Pancreas (tissue), 10 donors: ENCODE measurements around the gene ASXL2. TPM values are rescaled to one million over a fixed set of nuclear protein-coding genes. Genes with fewer than 3 reads are reported as not detected.

ENCODE experiments used
- ATAC-seq, 4 donors: fragments of 200-7000 bp; cut with Tn5 transposase; one replicate each; pipeline versions ENCODE4 v1.8.0 to v1.9.1; 2020; ENCODE audit warnings: mild to moderate bottlenecking in 4 of 4, moderate library complexity in 4 of 4
- DNase-seq, 6 donors: peaks; one replicate each; pipeline ENCODE4 v3.0.0-alpha.2; 2020
- FAIRE-seq: peaks from 2 replicates; lab custom pipeline; 2012; peaks lifted over from hg19 to GRCh38; lab: Jason Lieb, UNC
- H3K27ac ChIP-seq, 4 donors: fragments of 200-600 bp; sonication (generic); 1 replicate in 3 of 4; 2 replicates in 1 of 4; pipeline versions ENCODE4 v1.5.0 to v1.8.0; 2020
- H3K27me3 ChIP-seq, 4 donors: fragments of 200-600 bp; one replicate each; pipeline ENCODE4 v1.8.0; 2021
- H3K36me3 ChIP-seq, 3 donors: fragments of 200-600 bp; sonication (generic) in 1 of 3; one replicate each; pipeline versions ENCODE4 v1.5.0 to v1.8.0; 2020 to 2021
- H3K4me1 ChIP-seq, 3 donors: fragments of 200-600 bp; one replicate each; pipeline ENCODE4 v1.8.0; 2021
- H3K4me3 ChIP-seq, 4 donors: fragments of 200-600 bp; sonication (generic) in 2 of 4; one replicate each; pipeline versions ENCODE4 v1.5.0 to v1.8.0; 2020 to 2021
- H3K9me3 ChIP-seq, 4 donors: fragments of 200-600 bp; one replicate each; pipeline ENCODE4 v1.8.0; 2021
- WGBS, 2 donors: extraction: QIAGEN DNeasy Blood & Tissue Kit; methylation state at CpG; one replicate each; pipeline ENCODE4 v1.1.7; 2013; 5-methylcytosine and 5-hydroxymethylcytosine counted together
- intact Hi-C, 3 donors: fragments of 100-400 bp; cut with DNase I; formaldehyde crosslinking; loops; one replicate each; pipeline versions ENCODE4 v1.11.1 to v1.14.2; 2022
- polyA plus RNA-seq, 2 donors: library from polyadenylated mRNA; stranded (reverse); fragments of 200-250 nt; gene quantifications; one replicate each; pipeline ENCODE4 v1.2.3, GENCODE V29; 2013
- total RNA-seq, 6 donors: library from RNA; stranded (reverse); fragmentation: NEBNext Ultra II Directional in 4 of 6; extraction: Animal tissue kit (Norgen Biotek cat#: 25700) in 4 of 6; gene quantifications; one replicate each; pipeline versions ENCODE4 v1.2.1 to v1.2.4, GENCODE V29; 2021 to 2023
- TF ChIP-seq, protein P1 (sequence below), 4 donors: fragments of 200-600 bp; sonication (generic) in 3 of 4; IDR thresholded peaks; one replicate each; pipeline versions ENCODE4 v1.5.0 to v1.8.0; 2021; ENCODE audit warnings: antibody characterized with exemption in 4 of 4
- donor health status: healthy with polysubstance abuse.
- donor health status: DM: no; HTN: no; CAD: no; lungs with moderate emphysema.
- donor health status: DM: no; HTN: no; CAD: no.
- donor health status: control.
- donor health status: control.
- donor health status: Bipolar disorder and iron deficiency.
- donor health status: DM: yes; HTN: yes; CAD: no.
- donor health status: DM: no; HTN: no; CAD: no.
- donor health status: DM: no; HTN: no; CAD: no.
- donor health status: DM: yes; HTN: yes; CAD: no.

The ASXL2 gene
- total and polyA plus RNA-seq, 8 donors = 1.6 to 21.7 (median 9.5) TPM

DNA sequence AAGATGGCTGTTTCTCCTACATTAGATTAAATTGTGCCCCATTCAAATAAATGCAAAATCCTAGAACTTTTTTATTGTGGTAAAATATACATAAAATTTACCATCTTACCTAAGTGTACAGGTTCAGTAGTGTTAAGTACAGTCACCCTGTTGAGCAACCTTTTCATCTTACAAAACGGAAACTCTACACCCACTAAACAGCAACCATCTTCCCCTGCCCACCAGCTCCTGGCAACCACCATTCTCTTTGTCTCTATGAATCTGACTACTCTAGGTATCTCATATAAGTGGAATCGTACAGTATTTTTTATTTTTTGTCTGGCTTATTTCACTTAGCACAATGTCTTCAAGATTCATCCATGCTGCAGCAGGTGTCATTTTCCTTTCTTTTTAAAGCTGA is 53.0 kb downstream of the ASXL2 start:
- no peak overlapping the region for H3K27ac ChIP-seq
- H3K4me1 ChIP-seq = peaks cover 0 to 14% (median 7%) of the 10 kb centered on the region in 3 donors
- no peak for ATAC-seq
- no peaks in the 10 kb centered on the region for H3K36me3 ChIP-seq
- 91 to 94% methylated on average over 2 of the region's 2 CpGs for WGBS, 2 donors
- H3K27me3 ChIP-seq = no peaks in the 10 kb centered on the region
- no peaks in the 10 kb centered on the region for H3K9me3 ChIP-seq
- no peak for FAIRE-seq
- TF ChIP-seq, protein P1, sequence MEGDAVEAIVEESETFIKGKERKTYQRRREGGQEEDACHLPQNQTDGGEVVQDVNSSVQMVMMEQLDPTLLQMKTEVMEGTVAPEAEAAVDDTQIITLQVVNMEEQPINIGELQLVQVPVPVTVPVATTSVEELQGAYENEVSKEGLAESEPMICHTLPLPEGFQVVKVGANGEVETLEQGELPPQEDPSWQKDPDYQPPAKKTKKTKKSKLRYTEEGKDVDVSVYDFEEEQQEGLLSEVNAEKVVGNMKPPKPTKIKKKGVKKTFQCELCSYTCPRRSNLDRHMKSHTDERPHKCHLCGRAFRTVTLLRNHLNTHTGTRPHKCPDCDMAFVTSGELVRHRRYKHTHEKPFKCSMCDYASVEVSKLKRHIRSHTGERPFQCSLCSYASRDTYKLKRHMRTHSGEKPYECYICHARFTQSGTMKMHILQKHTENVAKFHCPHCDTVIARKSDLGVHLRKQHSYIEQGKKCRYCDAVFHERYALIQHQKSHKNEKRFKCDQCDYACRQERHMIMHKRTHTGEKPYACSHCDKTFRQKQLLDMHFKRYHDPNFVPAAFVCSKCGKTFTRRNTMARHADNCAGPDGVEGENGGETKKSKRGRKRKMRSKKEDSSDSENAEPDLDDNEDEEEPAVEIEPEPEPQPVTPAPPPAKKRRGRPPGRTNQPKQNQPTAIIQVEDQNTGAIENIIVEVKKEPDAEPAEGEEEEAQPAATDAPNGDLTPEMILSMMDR (IDR thresholded peaks at IDR 0.05) = no peak
- intact Hi-C loops = no loop called here
- DNase-seq = no peak
- H3K4me3 ChIP-seq = no peak overlapping the region

DNA sequence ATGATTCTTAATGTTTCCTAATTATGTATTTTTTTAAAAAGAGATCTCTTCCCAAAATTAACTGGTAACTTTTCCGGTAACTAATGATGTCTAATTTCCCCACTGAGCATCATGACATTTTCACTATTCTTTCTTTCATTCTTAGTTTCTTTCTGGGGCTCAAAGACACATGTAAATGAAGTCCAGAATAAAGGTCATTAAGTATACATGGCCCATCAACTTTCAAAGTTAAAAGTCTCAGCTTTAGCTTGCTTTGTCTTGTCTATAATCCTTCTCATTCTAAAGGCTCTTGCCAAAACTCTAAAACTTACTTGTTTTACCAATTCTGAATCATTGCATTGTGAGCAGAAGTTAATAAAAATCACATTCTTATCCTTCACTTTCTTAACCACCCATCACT is 53.6 kb downstream of the ASXL2 start:
- intact Hi-C loops = no loop called here

DNA sequence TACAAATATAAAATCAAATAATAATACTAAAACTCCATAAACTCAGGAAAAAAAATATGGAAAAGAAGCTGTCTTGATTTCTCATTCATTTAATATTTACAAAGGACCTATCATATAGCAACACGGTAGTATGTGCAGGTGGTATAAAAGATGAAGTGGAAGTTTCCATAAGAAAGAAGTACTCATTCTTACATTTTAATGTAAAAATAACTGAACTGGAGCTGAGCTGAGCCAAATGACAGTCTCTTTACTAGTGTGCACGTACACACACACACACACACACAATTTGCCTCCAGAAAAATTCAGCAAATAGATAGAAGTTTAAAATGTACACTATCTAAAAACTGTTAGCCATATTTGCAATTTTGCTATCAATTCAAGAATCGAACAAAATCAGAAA is 54.1 kb downstream of the ASXL2 start:
- DNase-seq = no peak
- peaks cover 0 to 6% (median 4%) of the 10 kb centered on the region in 3 donors for H3K4me1 ChIP-seq
- intact Hi-C loops = no loop called here
- no peak for FAIRE-seq
- TF ChIP-seq, protein P1 (IDR thresholded peaks at IDR 0.05) = no peak
- no peak for ATAC-seq
- H3K9me3 ChIP-seq = no peaks in the 10 kb centered on the region
- H3K27ac ChIP-seq = no peak overlapping the region
- H3K4me3 ChIP-seq = no peak overlapping the region
- H3K27me3 ChIP-seq = no peaks in the 10 kb centered on the region
- no peaks in the 10 kb centered on the region for H3K36me3 ChIP-seq
- 80 to 86% methylated on average over 3 of the region's 3 CpGs for WGBS, 2 donors

More for the DNA sequence above, 53.6 kb downstream of the ASXL2 start:
- TF ChIP-seq, protein P1 (IDR thresholded peaks at IDR 0.05) = no peak
- WGBS, 2 donors = 97 to 100% methylated on average over 1 of the region's 1 CpG
- H3K4me1 ChIP-seq = peaks cover 3 to 11% (median 4%) of the 10 kb centered on the region in 3 donors
- ATAC-seq = no peak
- H3K36me3 ChIP-seq = no peaks in the 10 kb centered on the region
- no peaks in the 10 kb centered on the region for H3K27me3 ChIP-seq
- no peak overlapping the region for H3K4me3 ChIP-seq
- no peak for FAIRE-seq
- no peak overlapping the region for H3K27ac ChIP-seq
- H3K9me3 ChIP-seq = no peaks in the 10 kb centered on the region
- DNase-seq = no peak

DNA sequence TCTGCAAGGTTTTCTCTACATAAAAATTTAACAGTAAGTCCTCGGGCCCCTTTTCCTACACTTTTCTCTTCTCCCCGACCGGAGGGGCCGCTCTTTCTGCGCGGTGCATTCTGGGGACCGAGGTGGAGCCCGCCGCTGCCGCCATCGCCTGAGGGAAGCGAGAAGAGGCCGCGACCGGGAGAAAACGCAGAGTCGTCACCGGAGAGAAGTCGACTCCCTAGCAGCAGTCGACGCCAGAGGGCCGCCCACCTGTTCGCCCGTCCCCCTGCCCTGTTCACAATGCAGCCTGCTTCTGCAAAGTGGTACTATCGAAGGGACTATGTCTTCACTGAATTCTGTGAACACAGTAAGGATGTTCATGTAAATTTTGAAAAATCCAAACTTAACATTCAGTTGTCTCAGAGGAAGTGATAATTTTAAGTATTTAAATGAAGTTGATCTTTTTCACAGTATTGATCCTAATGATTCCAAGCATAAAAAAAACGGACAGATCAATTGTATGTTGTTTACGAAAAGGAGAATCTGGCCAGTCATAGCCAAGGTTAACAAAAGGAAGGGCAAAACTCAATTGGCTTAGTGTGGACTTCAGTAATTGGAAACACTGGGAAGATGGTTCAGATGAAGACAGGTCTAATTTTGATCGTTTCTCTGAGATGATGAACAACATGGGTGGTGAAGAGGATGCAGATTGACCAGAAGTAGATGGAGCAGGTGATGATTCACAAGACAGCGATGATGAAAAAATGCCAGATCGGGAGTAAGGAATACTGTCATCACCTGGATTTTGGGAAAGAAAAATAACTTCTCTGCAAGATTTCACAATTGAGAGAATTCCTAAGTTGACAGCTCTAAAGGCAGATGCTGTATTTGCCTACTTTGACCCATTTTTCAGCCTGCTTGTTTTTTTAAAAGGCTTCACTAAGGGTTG is 55.8 kb downstream of the ASXL2 start:
- Histone ChIP-seq H3K36me3 (no peaks in the 10 kb centered on the region), H3K4me3 (peak overlapping the region in 3 of 4 donors; percentile 5 to 31 (median 16)), H3K4me1 (peaks cover 0 to 4% (median 0%) of the 10 kb centered on the region in 3 donors), H3K27ac (no peak overlapping the region), H3K27me3 (no peaks in the 10 kb centered on the region), H3K9me3 (no peaks in the 10 kb centered on the region)
- no peak for FAIRE-seq
- peak in 5 of 6 donors; percentile 7 to 75 (median 23) for DNase-seq
- 53 to 62% methylated on average over 30 of the region's 30 CpGs for WGBS, 2 donors
- TF ChIP-seq, protein P1 (IDR thresholded peaks at IDR 0.05) = no peak
- intact Hi-C loops = no loop called here
- ATAC-seq = peak; percentile 31 to 90 (median 82)
